Uterus (tissue), 4 donors: Measurements from ENCODE around the gene PSAT1. TPM values are rescaled to one million over a fixed set of nuclear protein-coding genes. Genes with fewer than 3 reads are reported as not detected.

ENCODE experiments used
- DNase-seq, 2 donors: peaks; one replicate each; pipeline ENCODE4 v3.0.0-alpha.2; 2019 to 2020
- H3K27ac ChIP-seq, 2 donors: fragments of 200-600 bp; sonication (generic); 1 replicate in 1 of 2; 2 replicates in 1 of 2; pipeline ENCODE4 v1.5.1; 2016 to 2018
- H3K27me3 ChIP-seq, 2 donors: fragments of 200-600 bp; sonication (generic); one replicate each; pipeline ENCODE4 v1.5.1; 2018 to 2019; ENCODE audit warnings: control low read depth in 1 of 2
- H3K36me3 ChIP-seq, 2 donors: fragments of 200-600 bp; sonication (generic); one replicate each; pipeline ENCODE4 v1.5.1; 2019; ENCODE audit warnings: control low read depth in 1 of 2
- H3K4me1 ChIP-seq, 2 donors: fragments of 200-600 bp; sonication (generic); one replicate each; pipeline ENCODE4 v1.5.1; 2018 to 2019; ENCODE audit warnings: control low read depth in 1 of 2
- H3K4me3 ChIP-seq, 2 donors: fragments of 200-600 bp; sonication (generic); 1 replicate in 1 of 2; 2 replicates in 1 of 2; pipeline ENCODE4 v1.5.1; 2018 to 2019; ENCODE audit warnings: mild to moderate bottlenecking in 1 of 2
- H3K9me3 ChIP-seq, 2 donors: fragments of 200-600 bp; sonication (generic); one replicate each; pipeline ENCODE4 v1.5.1; 2019; ENCODE audit warnings: control low read depth in 1 of 2
- CTCF ChIP-seq, 4 experiments: fragments of 200-600 bp in 2 of 4; fragments of 450-650 bp in 2 of 4; sonication (generic) in 2 of 4; IDR thresholded peaks; one replicate each; pipeline ENCODE4 v1.5.1; 2016 to 2019; ENCODE audit warnings: antibody characterized with exemption in 4 of 4, mild to moderate bottlenecking in 2 of 4, moderate library complexity in 1 of 4
- POLR2A ChIP-seq, 2 donors: fragments of 450-650 bp; IDR thresholded peaks; one replicate each; pipeline ENCODE4 v1.6.1; 2016; ENCODE audit warnings: antibody characterized with exemption in 2 of 2, mild to moderate bottlenecking in 1 of 2, moderate library complexity in 1 of 2
- intact Hi-C: fragments of 100-400 bp; cut with DNase I; formaldehyde crosslinking; loops from one replicate; pipeline ENCODE4 v1.15.1; 2023; ENCODE audit warnings: low total_unique reads
- total RNA-seq, 4 donors: library from RNA; depleted of rRNA in 3 of 4; stranded (reverse); fragments of >200 nt in 3 of 4; gene quantifications; one replicate each; pipeline versions ENCODE4 v1.1.0 to v1.2.4, GENCODE V29; 2014 to 2023
- donor health status: DM: yes; HTN: yes; CAD: no.

PSAT1 gene
- total RNA-seq, 4 donors from 2014 or later = 0.29 to 33.3 (median 1.6) TPM; not detected in 1

GRCh38 chr9:78311075-78311474 lies 14.2 kb downstream of the PSAT1 start:
- H3K9me3 ChIP-seq = no peaks in the 10 kb centered on the region
- H3K27ac ChIP-seq = no peak overlapping the region
- no peak for DNase-seq
- H3K27me3 ChIP-seq = no peaks in the 10 kb centered on the region
- H3K36me3 ChIP-seq = no peaks in the 10 kb centered on the region
- H3K4me3 ChIP-seq = no peak overlapping the region
- TF ChIP-seq CTCF (IDR thresholded peaks at IDR 0.05) (no peak), POLR2A (IDR thresholded peaks at IDR 0.05) (no peak)
- no peaks in the 10 kb centered on the region for H3K4me1 ChIP-seq
- intact Hi-C loops = no loop called here

DNA sequence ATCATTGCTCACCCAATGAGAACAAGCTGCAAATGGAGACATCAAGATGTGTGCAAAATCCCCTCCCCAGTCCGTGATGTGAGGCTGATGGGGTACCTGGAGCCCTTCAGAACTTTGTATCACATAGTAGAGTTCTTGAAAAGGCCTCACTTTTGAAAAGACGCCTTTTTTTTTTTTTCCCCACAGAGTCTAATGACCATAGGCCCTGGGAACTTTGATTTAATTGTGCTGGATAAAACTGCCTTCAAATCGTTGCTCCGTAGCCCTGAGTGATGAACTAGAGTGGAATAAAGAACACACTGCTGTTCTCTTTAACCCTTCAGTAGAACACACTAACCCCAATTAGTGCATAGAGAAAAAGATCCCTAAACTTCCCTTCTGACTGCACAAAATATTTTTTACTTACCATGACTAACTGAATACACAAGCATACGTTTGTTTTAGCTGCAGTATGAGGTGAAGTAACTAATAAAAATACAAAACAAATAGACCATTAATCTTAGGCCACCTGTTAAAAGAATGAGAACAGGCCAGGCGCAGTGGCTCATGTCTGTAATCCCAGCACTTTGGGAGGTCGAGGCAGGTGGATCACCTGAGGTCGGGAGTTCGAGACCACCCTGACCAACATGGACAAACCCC lies 15.1 kb downstream of the PSAT1 start:
- no peak overlapping the region for H3K4me3 ChIP-seq
- no peak for DNase-seq
- intact Hi-C loops = no loop called here
- H3K4me1 ChIP-seq = no peaks in the 10 kb centered on the region
- no peaks in the 10 kb centered on the region for H3K9me3 ChIP-seq
- H3K27me3 ChIP-seq = no peaks in the 10 kb centered on the region
- no peaks in the 10 kb centered on the region for H3K36me3 ChIP-seq
- no peak for TF ChIP-seq POLR2A (IDR thresholded peaks at IDR 0.05)
- no peak for TF ChIP-seq CTCF (IDR thresholded peaks at IDR 0.05)
- no peak overlapping the region for H3K27ac ChIP-seq

- Histone ChIP-seq H3K9me3 (no peaks in the 10 kb centered on the region), H3K36me3 (no peaks in the 10 kb centered on the region), H3K4me3 (no peak overlapping the region), H3K4me1 (no peaks in the 10 kb centered on the region), H3K27me3 (no peaks in the 10 kb centered on the region), H3K27ac (no peak overlapping the region)
- TF ChIP-seq POLR2A (IDR thresholded peaks at IDR 0.05) (no peak), CTCF (IDR thresholded peaks at IDR 0.05) (no peak)
- intact Hi-C loops = no loop called here
- DNase-seq = no peak
Measured at GRCh38 chr9:78314550-78314949, 17.6 kb downstream of the PSAT1 start.

- intact Hi-C loops = no loop called here
- Histone ChIP-seq H3K4me3 (no peak overlapping the region), H3K27ac (no peak overlapping the region), H3K9me3 (no peaks in the 10 kb centered on the region), H3K36me3 (no peaks in the 10 kb centered on the region), H3K4me1 (no peaks in the 10 kb centered on the region), H3K27me3 (no peaks in the 10 kb centered on the region)
- DNase-seq = no peak
- no peak for TF ChIP-seq CTCF (IDR thresholded peaks at IDR 0.05)
- TF ChIP-seq POLR2A (IDR thresholded peaks at IDR 0.05) = no peak
Measured at GRCh38 chr9:78314953-78315870, 18.3 kb downstream of the PSAT1 start.
